Omental fat pad (tissue), 4 donors: ENCODE measurements around the gene ARHGAP6. TPM values are rescaled to one million over a fixed set of nuclear protein-coding genes. Genes with fewer than 3 reads are reported as not detected.
A peak's percentile ranks its signal among the peaks of the same experiment; 100 is the strongest.

Experiments used
- ATAC-seq: fragments of 150-250 bp; one replicate; pipeline ENCODE4 v1.9.1; 2016; ENCODE audit warnings: mild to moderate bottlenecking, moderate library complexity; ENCODE audit not compliant: low FRiP score
- DNase-seq: peaks from one replicate; pipeline ENCODE4 v3.0.0-alpha.2; 2019; ENCODE audit warnings: low spot score
- total RNA-seq, 4 donors: library from RNA; depleted of rRNA; stranded (reverse); fragments of >200 nt; gene quantifications; one replicate each; pipeline ENCODE4 v1.1.0, GENCODE V29; 2016
- TF ChIP-seq, protein P1 (sequence below), 3 donors: fragments of 450-650 bp; IDR thresholded peaks; one replicate each; pipeline ENCODE4 v1.5.1; 2016 to 2017; ENCODE audit warnings: antibody characterized with exemption in 3 of 3, mild to moderate bottlenecking in 3 of 3, moderate library complexity in 2 of 3

ARHGAP6 gene
- total RNA-seq, 4 donors from 2014 or later, result 20.4 to 45.5 (median 25.1) TPM

DNA sequence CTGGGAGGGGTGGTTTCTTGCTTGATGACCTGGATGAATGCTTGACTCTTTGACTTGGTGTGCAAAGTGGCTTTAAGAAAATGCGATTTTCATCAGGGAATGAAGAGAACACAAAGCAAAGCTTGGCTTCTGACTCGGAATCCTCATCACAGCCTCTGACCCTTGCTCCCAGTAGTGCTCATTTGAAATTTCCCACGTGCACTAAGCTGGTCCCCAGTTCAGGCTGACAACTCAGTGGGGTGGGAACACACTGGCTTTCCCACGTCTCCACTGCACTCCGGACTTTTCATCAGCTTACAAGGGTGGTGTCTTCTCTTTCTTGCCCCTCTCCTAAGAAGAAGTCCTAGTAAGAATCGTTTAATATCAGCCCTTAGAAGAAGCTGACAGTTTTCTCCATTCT lies 501.3 kb downstream of the ARHGAP6 start:
- DNase-seq, result no peak
- TF ChIP-seq, protein P1, sequence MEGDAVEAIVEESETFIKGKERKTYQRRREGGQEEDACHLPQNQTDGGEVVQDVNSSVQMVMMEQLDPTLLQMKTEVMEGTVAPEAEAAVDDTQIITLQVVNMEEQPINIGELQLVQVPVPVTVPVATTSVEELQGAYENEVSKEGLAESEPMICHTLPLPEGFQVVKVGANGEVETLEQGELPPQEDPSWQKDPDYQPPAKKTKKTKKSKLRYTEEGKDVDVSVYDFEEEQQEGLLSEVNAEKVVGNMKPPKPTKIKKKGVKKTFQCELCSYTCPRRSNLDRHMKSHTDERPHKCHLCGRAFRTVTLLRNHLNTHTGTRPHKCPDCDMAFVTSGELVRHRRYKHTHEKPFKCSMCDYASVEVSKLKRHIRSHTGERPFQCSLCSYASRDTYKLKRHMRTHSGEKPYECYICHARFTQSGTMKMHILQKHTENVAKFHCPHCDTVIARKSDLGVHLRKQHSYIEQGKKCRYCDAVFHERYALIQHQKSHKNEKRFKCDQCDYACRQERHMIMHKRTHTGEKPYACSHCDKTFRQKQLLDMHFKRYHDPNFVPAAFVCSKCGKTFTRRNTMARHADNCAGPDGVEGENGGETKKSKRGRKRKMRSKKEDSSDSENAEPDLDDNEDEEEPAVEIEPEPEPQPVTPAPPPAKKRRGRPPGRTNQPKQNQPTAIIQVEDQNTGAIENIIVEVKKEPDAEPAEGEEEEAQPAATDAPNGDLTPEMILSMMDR (IDR thresholded peaks at IDR 0.05), result no peak
- ATAC-seq, result no peak

DNA sequence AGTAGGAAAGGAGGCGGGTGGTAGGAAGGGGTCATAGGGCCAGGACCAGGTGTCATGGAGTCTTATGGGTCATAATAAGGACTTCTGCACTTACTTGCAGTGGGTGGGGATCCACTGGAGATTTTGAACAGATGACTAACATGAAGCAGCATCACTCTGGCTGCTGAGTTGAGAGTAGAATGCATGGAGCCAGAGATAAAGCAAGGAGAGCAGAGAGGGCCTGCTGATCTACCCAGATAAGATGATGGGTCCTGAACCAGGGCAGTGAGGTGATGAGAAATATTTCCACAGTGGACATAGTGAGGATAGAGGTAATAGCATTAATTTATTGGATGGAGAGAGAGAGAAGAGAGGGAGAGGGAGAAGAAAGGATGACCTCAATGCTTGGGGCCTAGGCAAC lies 506.6 kb downstream of the ARHGAP6 start:
- ATAC-seq (no peak), DNase-seq (no peak)
- TF ChIP-seq, protein P1 (IDR thresholded peaks at IDR 0.05), result no peak

DNA sequence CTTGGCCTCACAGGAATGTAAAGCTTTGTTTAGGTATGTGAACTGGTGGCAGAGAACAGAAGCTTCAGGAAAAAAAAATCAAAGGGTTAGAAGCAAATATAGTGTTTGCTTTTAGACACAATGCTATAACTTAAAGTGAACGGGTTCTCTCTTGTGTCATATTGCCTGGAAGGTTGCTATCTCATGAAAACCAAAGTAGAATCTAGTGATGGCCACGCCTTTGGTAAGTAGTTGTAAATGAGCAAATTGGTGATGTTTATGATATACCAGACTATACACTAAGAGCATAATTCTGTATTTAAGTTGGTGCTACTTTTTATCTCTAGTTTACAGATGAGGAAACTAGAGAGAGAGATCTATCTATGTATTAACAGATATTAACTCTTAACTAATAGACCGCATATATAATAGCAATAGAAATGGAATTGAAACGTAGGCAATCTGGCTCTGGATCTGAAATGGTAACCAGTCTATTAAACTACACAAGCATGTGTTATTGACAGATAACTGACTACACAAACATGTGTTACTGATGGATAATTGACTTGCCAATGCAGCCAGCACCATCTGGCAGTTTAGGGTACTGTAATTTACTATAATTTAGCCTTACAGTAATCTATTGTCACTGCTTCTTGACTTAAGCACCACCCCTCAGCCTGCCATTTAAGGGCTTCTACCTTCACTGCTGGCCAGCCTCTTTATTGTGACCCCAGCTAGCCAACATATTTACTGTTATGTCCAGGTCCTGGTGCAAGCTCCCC lies 513.7 kb downstream of the ARHGAP6 start:
- TF ChIP-seq, protein P1 (IDR thresholded peaks at IDR 0.05), result no peak
- ATAC-seq (no peak), DNase-seq (no peak)

DNA sequence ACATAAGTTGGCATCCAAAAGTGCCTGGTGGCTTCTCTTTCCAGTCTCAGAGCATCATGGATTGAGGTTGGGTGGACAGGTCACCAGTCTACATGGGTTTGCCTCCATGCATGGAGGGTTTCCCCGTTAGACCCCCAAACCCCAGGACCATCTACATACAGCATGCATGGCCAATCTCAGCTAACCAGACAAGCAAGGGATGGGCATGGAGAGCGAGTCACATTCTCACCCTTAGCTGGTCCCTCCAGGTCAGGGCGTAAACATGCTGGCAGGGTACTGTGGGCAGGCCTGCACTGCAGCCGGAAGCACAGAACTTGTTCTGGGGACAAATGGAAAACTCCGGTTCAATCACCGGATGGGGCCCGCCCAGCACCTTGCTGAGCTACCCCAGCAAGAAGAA lies 517.3 kb downstream of the ARHGAP6 start:
- TF ChIP-seq, protein P1 (IDR thresholded peaks at IDR 0.05), result no peak
- DNase-seq (no peak), ATAC-seq (no peak)

DNA sequence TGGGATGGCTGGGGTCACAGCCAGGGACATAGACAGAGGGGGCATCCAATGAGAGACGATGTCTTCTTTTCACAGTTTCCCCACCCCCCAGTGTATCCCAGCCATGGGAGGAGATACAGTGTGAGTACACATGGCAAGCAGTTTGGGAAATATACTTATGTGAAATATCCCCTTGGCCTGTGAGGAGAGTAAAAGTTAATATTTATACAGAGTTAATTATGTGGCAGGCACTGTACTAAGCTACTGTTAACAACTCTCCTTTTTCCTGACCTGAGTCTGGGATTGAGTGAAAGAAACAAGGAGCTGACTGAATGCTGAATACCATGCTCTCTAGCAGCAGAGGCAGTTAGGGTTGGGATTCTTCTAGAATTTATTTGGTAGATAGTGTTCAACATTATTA lies 519.3 kb downstream of the ARHGAP6 start:
- ATAC-seq (no peak), DNase-seq (no peak)
- TF ChIP-seq, protein P1 (IDR thresholded peaks at IDR 0.05), result no peak

DNA sequence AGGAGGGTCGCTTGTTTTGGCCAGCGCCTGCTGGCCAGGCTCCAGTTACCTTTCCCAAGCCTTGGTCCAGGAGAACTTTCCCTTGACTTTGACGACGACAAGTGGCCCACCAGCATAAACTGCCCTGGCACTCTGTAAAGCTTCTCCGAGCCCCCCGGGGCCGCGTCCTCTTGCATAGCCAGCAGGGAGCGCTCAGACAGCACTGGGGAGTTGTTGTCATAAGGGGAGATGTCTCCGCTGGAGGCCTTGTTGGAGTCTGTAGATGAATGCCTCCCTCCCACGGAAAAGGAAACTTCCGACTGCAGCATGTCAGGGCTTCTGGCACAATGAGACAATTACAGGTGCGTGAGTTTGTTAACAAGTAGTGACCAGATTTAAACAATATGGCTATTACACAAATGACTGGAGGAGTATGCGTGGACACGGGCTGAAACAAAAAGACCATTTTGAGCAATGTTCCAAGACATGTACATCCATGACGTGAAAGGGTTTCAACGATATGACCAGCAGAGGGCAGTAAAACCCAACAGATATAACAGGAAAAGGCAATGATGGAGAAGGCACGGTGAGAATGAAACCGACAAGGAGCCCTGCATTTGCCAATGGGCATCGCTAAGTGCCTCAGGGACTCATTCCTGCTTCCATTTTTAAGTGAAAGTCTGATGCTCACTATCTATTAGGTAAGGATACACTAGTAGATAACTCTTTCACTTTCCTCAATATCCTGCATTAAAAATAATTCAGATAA lies 521.6 kb downstream of the ARHGAP6 start:
- peak; percentile 31 for DNase-seq
- ATAC-seq, result peak; percentile 55
- TF ChIP-seq, protein P1 (IDR thresholded peaks at IDR 0.05), result no peak
